K562 (cell line): ENCODE measurements around the gene GATA1. TPM values are rescaled to one million over a fixed set of nuclear protein-coding genes. Genes with fewer than 3 reads are reported as not detected.

ENCODE experiments used
- ATAC-seq: fragments of 200-7000 bp; cut with Tn5 transposase; 3 replicates; pipeline ENCODE4 v1.9.1; 2020; ENCODE audit warnings: moderate library complexity
- BruUV-seq: library from RNA; stranded (reverse); fragments of 400-500 nt; replicated peaks from 2 replicates; lab custom pipeline; 2021; lab: Mats Ljungman, UMichigan
- CTCF ChIA-PET: fragments of 300-600 bp; formaldehyde crosslinking; extraction: SDS; loops from one replicate; lab custom pipeline; 2021; ENCODE audit warnings: low intra/inter-chr PET ratio; lab: Yijun Ruan, JAX
- POLR2A ChIA-PET: fragments of 300-600, 350-650 bp; sonication (Branson Sonifier 250); formaldehyde crosslinking; extraction: SDS; loops from one replicate; lab custom pipeline; 2021; ENCODE audit warnings: antibody characterized with exemption, inconsistent platforms; lab: Yijun Ruan, JAX
- DNase-seq, 4 experiments: peaks; one replicate each; pipeline versions ENCODE4 v3.0.0 to v3.0.0-alpha.2; 2011 to 2018; ENCODE audit warnings: low spot score in 3 of 4, mixed read lengths in 3 of 4; ENCODE audit errors: extremely low read depth in 1 of 4
- FAIRE-seq: peaks from 2 replicates; lab custom pipeline; 2011; peaks lifted over from hg19 to GRCh38; lab: Jason Lieb, UNC
- H2AFZ ChIP-seq: 2 replicates; pipeline ENCODE4 v1.6.0; 2011; ENCODE audit warnings: low read depth, low read length, control low read depth, inconsistent platforms
- H3K27ac ChIP-seq: fragments of 200-600 bp; 3 replicates; pipeline ENCODE4 v1.8.0; 2011; ENCODE audit warnings: low read depth, mild to moderate bottlenecking, control low read depth, inconsistent platforms, low read length, moderate library complexity, mixed read lengths; ENCODE audit errors: extremely low read depth
- H3K27me3 ChIP-seq, 2 experiments: fragments of 300-600 bp in 1 of 2; 2 replicates in 1 of 2; 3 replicates in 1 of 2; pipeline versions ENCODE4 v1.6.0 to v1.8.0; 2011; ENCODE audit warnings: inconsistent platforms in 2 of 2, low read length in 2 of 2, mild to moderate bottlenecking in 1 of 2, mixed read lengths in 1 of 2, moderate library complexity in 1 of 2; ENCODE audit not compliant: control insufficient read depth in 2 of 2, insufficient read depth in 2 of 2
- H3K36me3 ChIP-seq: fragments of 300-600 bp; 3 replicates; pipeline ENCODE4 v1.8.0; 2011; ENCODE audit warnings: mild to moderate bottlenecking, low read length, inconsistent platforms; ENCODE audit not compliant: control insufficient read depth, insufficient read depth
- H3K4me1 ChIP-seq, 2 experiments: fragments of 200-600 bp in 1 of 2; replicated peaks in 1 of 2; 2 replicates in 1 of 2; 3 replicates in 1 of 2; pipeline versions ENCODE4 v1.5.1 to v1.8.0; 2011; ENCODE audit warnings: inconsistent platforms in 2 of 2, low read length in 2 of 2, mild to moderate bottlenecking in 1 of 2, mixed read lengths in 1 of 2, moderate library complexity in 1 of 2; ENCODE audit not compliant: control insufficient read depth in 2 of 2, insufficient read depth in 2 of 2
- H3K4me2 ChIP-seq: 2 replicates; pipeline ENCODE4 v1.6.1; 2011; ENCODE audit warnings: low read length, control low read depth, inconsistent platforms, mixed read lengths; ENCODE audit not compliant: insufficient read depth
- H3K4me3 ChIP-seq: fragments of 200-600 bp; sonication (generic), shearing (Covaris generic); 2 replicates; pipeline ENCODE4 v1.5.1; 2016; ENCODE audit warnings: control low read depth, inconsistent platforms
- H3K79me2 ChIP-seq: fragments of 200-600 bp; 3 replicates; pipeline ENCODE4 v1.8.0; 2011; ENCODE audit warnings: low read length, inconsistent platforms; ENCODE audit not compliant: control insufficient read depth, insufficient read depth
- H3K9ac ChIP-seq, 2 experiments: 2 replicates each; pipeline versions ENCODE4 v1.6.0 to v1.6.1; 2011; ENCODE audit warnings: low read depth in 2 of 2, low read length in 2 of 2, control low read depth in 1 of 2, inconsistent platforms in 1 of 2, mild to moderate bottlenecking in 1 of 2, mixed read lengths in 1 of 2; ENCODE audit not compliant: insufficient read depth in 1 of 2
- H3K9me1 ChIP-seq: one replicate; pipeline ENCODE4 v1.6.0; 2011; ENCODE audit warnings: inconsistent platforms, mild to moderate bottlenecking, low read length, moderate library complexity; ENCODE audit not compliant: control insufficient read depth, insufficient read depth
- H3K9me3 ChIP-seq: replicated peaks from 2 replicates; pipeline ENCODE4 v1.5.1; 2011; ENCODE audit warnings: low read depth, low read length, inconsistent platforms; ENCODE audit not compliant: control insufficient read depth, insufficient read depth
- H4K20me1 ChIP-seq: replicated peaks from 2 replicates; pipeline ENCODE4 v1.6.1; 2011; ENCODE audit warnings: low read length, inconsistent platforms, mixed read lengths; ENCODE audit not compliant: control insufficient read depth, insufficient read depth
- CUX1 ChIP-seq: fragments of 200-800 bp; sonication (Bioruptor generic); IDR thresholded peaks from 2 replicates; pipeline ENCODE4 v1.6.1; 2016; ENCODE audit warnings: missing genetic modification characterization, missing compliant biosample characterization
- ELF4 ChIP-seq: fragments of 450-650 bp; formaldehyde crosslinking; IDR thresholded peaks from 2 replicates; pipeline ENCODE4 v1.4.0; 2022; ENCODE audit warnings: missing genetic modification characterization
- GTF2B ChIP-seq: IDR thresholded peaks from 2 replicates; pipeline ENCODE4 v1.6.1; 2011; ENCODE audit not compliant: insufficient read length; ENCODE audit errors: extremely low read depth
- HSF4 ChIP-seq: fragments of 250-450 bp; sonication (Bioruptor Pico); IDR thresholded peaks from 2 replicates; pipeline ENCODE4 v2.1.2; 2022; ENCODE audit warnings: mild to moderate bottlenecking, moderate library complexity, borderline replicate concordance
- OTX1 ChIP-seq: fragments of 450-650 bp; formaldehyde crosslinking; IDR thresholded peaks from 2 replicates; pipeline ENCODE4 v1.4.0; 2022; ENCODE audit warnings: mild to moderate bottlenecking
- PBX2 ChIP-seq, 2 experiments: IDR thresholded peaks in 1 of 2; conservative IDR thresholded peaks in 1 of 2; 2 replicates each; pipeline ENCODE4 v1.6.1; 2016; ENCODE audit warnings: low read depth in 2 of 2, mild to moderate bottlenecking in 1 of 2, missing compliant biosample characterization in 1 of 2, missing genetic modification characterization in 1 of 2, moderate library complexity in 1 of 2
- POLR2B ChIP-seq: fragments of 450-650 bp; IDR thresholded peaks from 2 replicates; pipeline ENCODE4 v1.6.1; 2018; ENCODE audit warnings: low read depth; ENCODE audit not compliant: partially characterized antibody
- PRDM10 ChIP-seq: fragments of 450-650 bp; IDR thresholded peaks from 2 replicates; pipeline ENCODE4 v1.6.1; 2018; ENCODE audit not compliant: partially characterized antibody
- TCFL5 ChIP-seq: fragments of 250-450 bp; sonication (Bioruptor Pico); conservative IDR thresholded peaks from 2 replicates; pipeline ENCODE4 v1.6.1; 2021; ENCODE audit warnings: mild to moderate bottlenecking, moderate library complexity, matching md5 sums
- WGBS: fragments of 100-300 bp; shearing (Covaris generic); methylation state at CpG from one replicate; pipeline ENCODE4 v1.1.6; 2016; ENCODE audit warnings: low coverage, mixed read lengths; ENCODE audit not compliant: insufficient coverage; ENCODE audit errors: missing lambda C conversion rate; 5-methylcytosine and 5-hydroxymethylcytosine counted together
- in situ Hi-C: fragments of 300-500 bp; cut with MboI; formaldehyde crosslinking; loops from 4 replicates; pipeline ENCODE4 v1.15.0; 2018; ENCODE audit warnings: inconsistent platforms, mixed read lengths
- intact Hi-C: fragments of 100-400 bp; cut with micrococcal nuclease; formaldehyde crosslinking; loops from 2 replicates; pipeline ENCODE4 v1.14.2; 2022
- polyA plus RNA-seq, 8 experiments: library from polyadenylated mRNA; depleted of rRNA in 4 of 8; stranded (reverse) in 5 of 8; unstranded in 3 of 8; fragments of >200 nt; fragmentation: Nextera tagmentation in 2 of 8; fragmentation: Illumina TruSeq in 1 of 8; extraction: Ambion mirVana in 2 of 8; extraction: Trizol in 1 of 8; gene quantifications; 2 replicates each; pipeline versions ENCODE4 v1.2.1 to v1.2.3, GENCODE V29; 2011 to 2014; ENCODE audit warnings: inconsistent platforms in 1 of 8, missing spikeins in 1 of 8
- total RNA-seq, 7 experiments: library from RNA; depleted of rRNA in 6 of 7; stranded (reverse); fragments of >200 nt in 6 of 7; fragmentation: Illumina TruSeq in 2 of 7; extraction: Trizol in 2 of 7; gene quantifications; 2 replicates each; pipeline versions ENCODE4 v1.2.1 to v1.2.3, GENCODE V29; 2011 to 2021; ENCODE audit warnings: low replicate concordance in 1 of 7

The GATA1 gene
- total and polyA plus RNA-seq, 9 of the 15 experiments (the other 6 are each of a cell fraction or from before 2014, with no cell fraction given): 11.9 to 291 (median 116) TPM

GRCh38 chrX:48769230-48769629 is 17.2 kb upstream of the GATA1 start:
- no peaks in the 10 kb centered on the region for H3K9me3 ChIP-seq
- 82% methylated on average over 5 of the region's 6 CpGs for WGBS
- H3K27me3 ChIP-seq: no peaks in the 10 kb centered on the region
- H3K9me1 ChIP-seq: no peaks in the 10 kb centered on the region
- FAIRE-seq (no peak), DNase-seq (no peak), ATAC-seq (no peak)
- H3K9ac ChIP-seq: no peak overlapping the region
- intact Hi-C loops: no loop called here
- H4K20me1 ChIP-seq: no peaks in the 10 kb centered on the region
- peaks cover 10% of the 10 kb centered on the region; the same call in 1 of the 3 replicates for H3K79me2 ChIP-seq
- no peaks in the 10 kb centered on the region for H3K36me3 ChIP-seq
- no peak overlapping the region for H3K27ac ChIP-seq
- no peak overlapping the region for H3K4me2 ChIP-seq
- H2AFZ ChIP-seq: no peak overlapping the region
- peaks cover 16 to 33% of the 10 kb centered on the region in 2 experiments for H3K4me1 ChIP-seq
- no TSS peak for BruUV-seq
- no peak overlapping the region for H3K4me3 ChIP-seq
- ChIA-PET CTCF (no interaction called here), POLR2A (interaction anchor here (0.6 to 1.7 kb wide), 2 partner anchors 10 to 836 kb away, joined by 4 to 5 read pairs; no protein-coding TSS in a partner anchor)
- in situ Hi-C loops: no loop called here
- no peak for TF ChIP-seq PBX2 (CRISPR knock-in tag; IDR thresholded peaks at IDR 0.05; ENCODE audit: low read depth)
- TF ChIP-seq PBX2 (tag; conservative IDR thresholded peaks at IDR 0.05; ENCODE audit: low read depth): no peak
- no peak for TF ChIP-seq GTF2B
- TF ChIP-seq OTX1 (CRISPR knock-in tag): no peak
- no peak for TF ChIP-seq ELF4 (CRISPR knock-in tag)
- no peak for TF ChIP-seq POLR2B
- TF ChIP-seq PRDM10: no peak
- no peak for TF ChIP-seq HSF4 (CRISPR knock-in tag)
- no peak for TF ChIP-seq TCFL5 (CRISPR knock-in tag)
- TF ChIP-seq CUX1: no peak
